KG1 (cell line): ENCODE measurements around the gene JMJD8.
A peak's percentile ranks its signal among the peaks of the same experiment; 100 is the strongest.

ENCODE experiments used
- DNase-seq: peaks from one replicate; lab custom pipeline; 2025; lab: John Stamatoyannopoulos, UW

JMJD8 gene

DNA sequence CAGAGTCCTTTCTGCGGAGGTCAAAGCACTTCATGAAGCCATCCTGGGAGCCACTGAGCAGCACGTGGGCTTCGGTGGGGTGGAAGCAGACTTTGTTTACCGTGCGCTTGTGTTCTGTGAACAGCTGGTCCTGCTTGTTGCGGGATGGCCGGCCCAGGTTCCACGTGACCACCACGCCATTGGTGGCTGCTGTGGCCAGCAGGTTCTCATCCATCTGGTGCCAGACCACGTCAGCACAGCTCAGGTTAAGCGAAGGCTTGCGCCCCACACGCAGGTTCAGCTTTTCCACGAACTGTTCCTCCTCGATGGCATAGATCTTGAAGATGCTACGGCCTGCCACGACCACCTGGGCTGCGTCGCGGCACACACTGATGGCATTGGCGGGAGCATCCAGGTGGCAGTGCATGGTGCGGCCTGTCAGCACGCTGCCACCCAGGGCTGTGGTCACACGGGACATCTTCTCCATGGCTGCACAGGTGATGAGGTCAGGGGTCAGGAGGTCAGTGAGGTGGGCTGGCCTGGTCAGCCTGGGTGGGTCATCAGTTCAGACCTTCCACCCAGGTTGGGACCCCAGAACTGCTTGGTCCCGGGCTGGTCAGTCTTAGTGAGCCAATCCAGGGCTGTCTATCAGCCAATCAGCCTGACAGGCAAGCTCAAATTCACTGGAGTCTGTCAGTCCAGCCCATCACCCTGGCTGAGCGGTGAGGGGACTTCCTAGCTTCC lies 5.2 kb upstream of the JMJD8 start:
- no peak for DNase-seq

GRCh38 chr16:687499-687898 lies 3.4 kb upstream of the JMJD8 start:
- DNase-seq = no peak

DNA sequence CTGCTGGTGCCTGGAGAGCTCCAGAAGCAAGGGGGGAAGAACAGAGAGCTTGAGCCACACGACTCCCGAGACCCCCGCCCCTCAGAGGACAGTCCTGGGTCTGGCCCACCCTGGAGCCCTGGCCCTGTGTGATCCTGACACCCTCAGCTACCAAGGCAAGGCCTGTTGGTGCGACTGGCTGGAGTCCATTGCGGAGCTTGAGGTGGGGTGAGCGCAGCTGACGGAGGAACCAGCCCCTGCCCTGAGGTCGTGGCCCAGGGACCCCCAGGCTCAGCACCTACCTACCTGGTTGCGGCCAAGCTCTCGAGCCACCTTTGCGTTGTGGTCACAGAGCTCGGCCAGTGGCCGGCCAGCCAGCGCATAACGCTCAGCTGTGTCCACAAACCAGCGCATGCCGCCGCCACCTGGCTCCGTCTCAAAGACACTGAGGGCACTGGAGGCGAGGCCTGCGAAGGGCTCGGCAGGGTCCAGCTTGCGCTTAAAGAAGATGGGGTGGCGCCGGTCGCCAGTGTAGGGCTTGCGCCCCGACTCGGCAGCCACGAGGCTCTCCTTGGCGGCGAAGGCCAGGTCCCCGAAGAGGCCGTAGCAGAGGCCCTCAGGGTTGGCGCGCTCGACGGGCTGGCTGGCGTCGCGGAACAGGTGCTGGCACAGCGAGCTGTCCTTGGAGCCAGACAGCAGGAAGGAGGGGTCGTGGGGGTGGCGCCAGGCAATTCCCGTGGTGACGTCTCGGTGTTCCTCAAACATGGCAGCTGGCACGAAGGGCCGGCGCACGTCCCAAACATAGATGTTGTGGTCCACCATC lies 2.5 kb upstream of the JMJD8 start:
- no peak for DNase-seq

GRCh38 chr16:685967-686366 lies 1.8 kb upstream of the JMJD8 start:
- no peak for DNase-seq

GRCh38 chr16:684961-685696 lies 995 bp upstream of the JMJD8 start:
- DNase-seq = no peak

GRCh38 chr16:683396-684070 lies 601 bp downstream of the JMJD8 start:
- peak; percentile 4 for DNase-seq

GRCh38 chr16:682493-683395 lies 1.4 kb downstream of the JMJD8 start:
- DNase-seq = no peak

- DNase-seq = no peak
Measured at GRCh38 chr16:681746-682427, 2.2 kb downstream of the JMJD8 start.

- peak; percentile 4 for DNase-seq
Measured at GRCh38 chr16:680967-681745, 3.0 kb downstream of the JMJD8 start.

- DNase-seq = no peak
Measured at GRCh38 chr16:680625-680945, 3.5 kb downstream of the JMJD8 start.

DNA sequence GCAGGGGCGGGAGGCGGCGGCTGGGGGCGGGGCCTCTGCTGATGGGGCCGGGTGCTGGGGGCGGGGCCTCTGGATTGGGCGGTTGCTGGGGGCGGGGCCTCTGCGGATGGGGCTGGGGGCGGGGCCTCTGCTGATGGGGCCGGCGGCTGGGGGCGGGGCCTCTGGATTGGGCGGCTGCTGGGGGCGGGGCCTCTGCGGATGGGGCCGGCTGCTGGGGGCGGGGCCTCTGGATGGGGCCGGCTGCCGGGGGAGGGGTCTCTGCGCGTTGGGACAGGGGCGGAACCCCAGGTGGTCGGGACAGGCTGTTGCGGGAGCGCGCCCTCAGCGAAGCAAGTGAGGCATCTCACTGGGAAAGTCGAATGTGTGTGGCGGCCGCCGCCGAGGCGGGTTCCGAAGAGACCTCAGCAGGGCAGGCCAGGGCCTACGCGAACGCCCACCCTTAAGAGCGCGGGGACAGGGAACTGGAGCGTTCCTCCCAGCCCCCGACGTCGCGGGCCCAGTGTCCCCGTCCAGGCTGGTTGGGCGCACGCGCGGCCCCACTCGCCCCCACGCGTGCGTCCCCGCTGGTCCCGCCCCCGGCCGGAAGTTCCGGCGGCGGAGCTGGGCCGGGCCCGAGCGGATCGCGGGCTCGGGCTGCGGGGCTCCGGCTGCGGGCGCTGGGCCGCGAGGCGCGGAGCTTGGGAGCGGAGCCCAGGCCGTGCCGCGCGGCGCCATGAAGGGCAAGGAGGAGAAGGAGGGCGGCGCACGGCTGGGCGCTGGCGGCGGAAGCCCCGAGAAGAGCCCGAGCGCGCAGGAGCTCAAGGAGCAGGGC lies 4.1 kb downstream of the JMJD8 start, which contains the start of gene STUB1:
Gene STUB1, plus strand, starts transcription at position 597 of the 811 bp plus-strand sequence. Its CDS starts 116 bp downstream, at position 713.
- peak; percentile 61 for DNase-seq

- DNase-seq = no peak
Measured at GRCh38 chr16:678858-679813, 5.0 kb downstream of the JMJD8 start.

DNA sequence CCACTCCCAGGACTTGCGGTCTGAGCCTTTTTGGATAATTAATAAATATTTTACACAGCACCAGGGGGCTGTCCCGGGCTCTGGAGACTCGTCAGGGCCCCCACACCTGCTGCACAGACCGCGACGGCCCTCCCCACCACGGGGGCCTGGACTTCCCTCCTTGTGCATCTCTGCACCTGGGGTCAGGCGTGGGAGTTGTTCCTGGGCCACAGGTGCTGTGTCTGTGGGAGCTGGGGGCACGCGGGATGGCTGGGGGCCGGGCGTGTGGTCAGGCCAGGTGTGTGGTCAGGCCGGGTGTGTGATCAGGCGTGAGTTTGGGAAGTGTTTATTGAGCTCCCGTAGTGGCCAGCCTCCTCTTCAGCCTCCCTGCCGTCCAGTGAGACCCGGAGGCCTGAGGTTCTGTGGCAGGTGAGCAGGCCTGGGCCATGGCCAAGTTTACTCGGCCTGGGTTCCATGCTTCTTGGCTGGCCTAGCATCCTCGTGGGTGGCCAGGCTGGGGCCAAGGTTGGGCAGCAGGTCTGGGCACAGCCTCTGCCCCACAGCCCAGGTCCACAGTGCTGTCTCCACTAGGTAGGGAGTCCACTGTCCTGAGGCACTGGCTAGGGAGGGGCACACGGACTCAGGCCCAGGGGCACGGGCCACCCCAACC lies 5.8 kb downstream of the JMJD8 start:
- DNase-seq = no peak

- DNase-seq = no peak
Measured at GRCh38 chr16:677316-678190, 6.6 kb downstream of the JMJD8 start.

DNA sequence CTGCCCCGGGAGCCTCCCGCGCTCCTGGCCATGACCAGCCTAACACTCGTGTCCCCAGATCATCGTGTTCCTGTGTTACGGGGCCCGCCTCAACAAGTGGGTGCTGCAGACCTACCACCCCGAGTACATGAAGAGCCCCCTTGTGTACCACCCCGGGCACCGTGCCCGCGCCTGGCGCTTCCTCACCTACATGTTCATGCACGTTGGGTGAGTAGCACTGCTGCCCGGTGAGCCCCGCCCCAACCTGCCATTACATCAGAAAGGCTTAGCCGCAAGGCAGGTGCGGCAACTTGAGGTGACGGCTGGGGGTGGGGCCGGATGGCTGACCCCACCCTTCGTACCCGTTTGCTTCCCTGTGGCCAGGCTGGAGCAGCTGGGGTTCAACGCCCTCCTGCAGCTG lies 7.2 kb downstream of the JMJD8 start:
- no peak for DNase-seq

DNA sequence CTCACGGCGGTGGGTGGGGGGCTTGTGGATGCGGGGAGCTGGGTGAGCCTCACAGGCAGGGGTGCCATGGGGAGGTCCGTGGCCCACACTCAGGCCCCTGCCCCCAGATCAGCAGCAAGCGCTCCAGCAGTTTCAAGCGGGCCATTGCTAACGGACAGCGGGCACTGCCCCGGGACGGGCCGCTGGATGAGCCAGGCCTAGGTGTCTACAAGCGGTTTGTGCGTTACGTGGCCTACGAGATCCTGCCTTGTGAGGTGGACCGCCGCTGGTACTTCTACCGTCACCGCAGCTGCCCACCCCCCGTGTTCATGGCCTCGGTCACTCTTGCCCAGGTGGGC lies 7.6 kb downstream of the JMJD8 start:
- no peak for DNase-seq
